NK-92 (cell line): ENCODE data around the gene SYCP2L.

Experiments used
- DNase-seq: peaks from one replicate; lab custom pipeline; 2025; ENCODE audit not compliant: unreplicated experiment; lab: John Stamatoyannopoulos, UW

The SYCP2L gene

GRCh38 chr6:11006061-11006460 lies 119.2 kb downstream of the SYCP2L start:
- DNase-seq, result no peak

- no peak for DNase-seq
Observed at GRCh38 chr6:11007715-11008608, 121.1 kb downstream of the SYCP2L start.

DNA sequence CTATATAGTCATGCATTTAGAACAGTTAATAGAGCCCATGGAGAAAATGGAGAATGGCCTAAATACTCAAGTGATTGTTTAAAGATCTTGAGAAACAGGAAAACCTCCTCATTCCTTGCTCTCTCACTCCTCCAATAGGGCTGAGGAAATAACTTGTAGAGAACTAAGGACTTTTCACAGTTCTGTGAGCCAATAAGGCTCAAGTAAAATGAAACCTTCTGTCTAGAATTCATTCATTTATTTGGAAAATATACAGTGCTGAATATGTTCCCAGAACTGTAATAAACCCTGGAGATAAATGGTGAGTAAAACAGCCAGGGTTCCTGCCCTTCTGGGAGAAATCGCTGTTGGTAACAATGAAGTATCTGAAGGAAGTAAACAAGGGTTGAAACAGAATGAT lies 122.0 kb downstream of the SYCP2L start:
- no peak for DNase-seq

- DNase-seq, result no peak
Observed at GRCh38 chr6:11009353-11009752, 122.5 kb downstream of the SYCP2L start.

DNA sequence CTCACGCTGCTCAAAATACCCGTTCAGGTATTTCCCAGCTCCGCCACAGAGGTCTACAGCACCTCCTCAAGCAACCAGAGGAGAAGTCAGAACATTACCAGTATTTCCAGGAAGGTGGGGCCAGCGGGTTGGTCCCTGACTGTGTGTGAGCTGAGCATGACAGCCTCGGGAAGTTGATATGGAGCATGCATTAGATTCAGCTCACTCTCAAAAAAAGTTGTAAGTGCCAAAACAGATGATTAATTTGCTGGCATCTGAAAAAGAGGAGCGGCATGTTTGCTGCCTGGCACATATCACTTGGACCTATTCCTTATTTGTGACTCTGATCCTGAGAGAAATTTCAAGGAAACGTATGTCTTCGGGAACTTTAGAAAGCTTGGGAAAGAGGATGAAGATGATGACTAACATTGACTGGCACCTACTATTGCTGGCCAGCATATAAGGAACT lies 125.0 kb downstream of the SYCP2L start:
- no peak for DNase-seq

GRCh38 chr6:11012295-11012754 lies 125.5 kb downstream of the SYCP2L start:
- no peak for DNase-seq

DNA sequence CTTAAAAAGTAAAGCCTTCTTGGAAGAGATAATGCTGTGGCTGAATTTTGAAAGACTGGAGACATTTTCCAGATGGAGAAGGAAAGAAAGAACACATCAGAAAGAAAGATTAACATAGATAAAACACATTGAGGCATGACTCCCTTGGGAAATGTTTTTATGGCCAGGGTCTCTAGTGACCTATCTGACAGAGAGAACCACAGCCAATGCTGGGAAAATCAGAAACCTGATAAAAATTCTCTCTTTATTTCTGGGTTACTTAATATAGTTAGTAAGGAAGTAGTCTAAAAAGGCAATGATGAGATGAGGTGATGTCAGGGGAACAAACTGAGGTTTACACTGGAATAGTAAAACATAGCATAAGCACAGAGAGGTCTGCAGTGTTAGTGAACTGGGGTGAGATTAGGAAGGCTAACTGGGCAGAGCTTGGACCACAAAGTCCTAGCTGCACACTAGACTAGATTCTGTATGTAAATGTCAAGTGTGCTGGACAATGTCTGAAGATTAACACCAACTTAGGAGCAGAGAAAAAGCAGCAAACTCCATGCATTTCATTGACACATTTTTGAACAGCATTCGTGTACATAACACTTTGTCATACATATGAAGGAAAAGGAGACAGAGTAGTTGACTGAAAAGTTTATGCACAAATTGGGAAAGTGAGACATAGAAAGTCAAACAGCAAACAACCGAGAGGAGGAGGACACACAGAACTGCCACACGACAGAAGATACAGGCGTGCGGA lies 126.3 kb downstream of the SYCP2L start:
- DNase-seq, result no peak

GRCh38 chr6:11013721-11014070 lies 126.8 kb downstream of the SYCP2L start:
- no peak for DNase-seq

DNA sequence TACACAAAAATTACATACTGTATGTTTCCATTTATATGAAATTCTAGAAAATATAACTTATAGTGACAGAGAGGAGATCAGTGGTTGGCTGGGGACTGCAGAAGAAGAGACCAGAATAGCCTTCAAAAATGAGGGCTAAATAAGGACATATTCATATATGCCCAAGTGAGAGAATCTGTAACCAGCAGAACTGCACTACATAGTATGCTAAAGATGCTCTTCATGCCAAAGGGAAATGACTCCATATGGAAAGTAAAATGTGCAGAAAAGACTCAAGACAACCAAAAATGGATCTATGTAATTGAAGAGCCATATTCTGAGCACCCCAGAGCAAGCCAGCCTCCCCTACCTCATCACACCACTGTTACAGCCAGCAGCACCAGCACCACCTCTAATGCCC lies 128.2 kb downstream of the SYCP2L start:
- DNase-seq, result no peak

DNA sequence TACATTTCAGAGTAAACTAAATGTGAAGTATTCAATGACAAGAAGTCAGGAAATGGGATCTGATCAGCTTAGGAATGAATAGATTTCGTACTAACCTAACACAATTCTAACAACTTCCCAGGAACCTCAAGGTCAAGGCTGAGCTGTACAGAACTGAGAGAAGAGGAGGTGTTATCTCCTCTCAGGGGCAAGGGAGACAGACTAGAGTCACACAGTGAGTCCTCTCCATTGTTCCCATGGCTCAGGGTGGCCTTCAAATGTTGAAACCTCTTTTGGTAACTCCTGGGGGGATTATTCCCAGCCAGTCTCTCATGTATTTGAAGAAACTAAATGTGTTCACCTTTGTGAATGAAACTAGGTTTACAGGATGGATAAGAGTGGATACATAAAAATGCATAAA lies 129.6 kb downstream of the SYCP2L start:
- DNase-seq, result no peak

DNA sequence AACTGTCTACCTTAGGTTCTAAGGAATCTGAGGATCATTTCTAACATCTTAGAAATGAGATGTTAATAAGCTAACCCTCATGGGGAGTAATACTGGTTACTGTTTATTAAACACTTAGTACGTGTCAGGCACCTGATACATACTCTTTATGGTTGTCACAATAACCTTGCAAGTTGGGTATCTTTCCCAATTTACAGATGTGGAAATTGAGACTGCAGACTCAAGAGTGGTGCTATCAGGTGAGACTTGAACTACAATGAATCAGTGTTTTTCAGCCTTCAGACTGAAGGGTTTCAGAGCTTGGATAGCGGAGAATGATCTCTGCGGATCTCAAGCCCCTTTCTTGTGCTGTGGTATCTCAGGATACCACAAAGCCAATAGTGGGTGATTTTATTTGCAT lies 130.2 kb downstream of the SYCP2L start:
- DNase-seq, result no peak

- no peak for DNase-seq
Observed at GRCh38 chr6:11018225-11018624, 131.4 kb downstream of the SYCP2L start.

DNA sequence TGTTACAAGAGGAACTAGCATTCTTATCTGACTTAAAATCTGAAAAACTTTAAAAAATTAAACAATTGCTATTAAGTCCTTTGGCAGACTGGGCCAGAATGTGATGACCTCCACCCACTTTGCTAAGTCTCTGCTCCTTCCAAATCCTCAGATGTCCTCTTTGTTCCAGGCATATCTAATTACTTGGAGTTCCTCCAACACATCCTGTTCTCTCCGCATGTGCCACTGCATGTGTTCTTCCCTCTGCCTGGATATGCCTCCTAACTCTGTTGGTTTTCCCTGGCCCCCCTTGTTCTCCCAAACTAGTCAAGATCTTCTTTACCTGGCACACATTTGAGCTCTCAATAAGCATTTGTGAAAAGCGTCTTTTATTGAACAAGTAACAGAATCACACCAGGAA lies 134.2 kb downstream of the SYCP2L start:
- no peak for DNase-seq

DNA sequence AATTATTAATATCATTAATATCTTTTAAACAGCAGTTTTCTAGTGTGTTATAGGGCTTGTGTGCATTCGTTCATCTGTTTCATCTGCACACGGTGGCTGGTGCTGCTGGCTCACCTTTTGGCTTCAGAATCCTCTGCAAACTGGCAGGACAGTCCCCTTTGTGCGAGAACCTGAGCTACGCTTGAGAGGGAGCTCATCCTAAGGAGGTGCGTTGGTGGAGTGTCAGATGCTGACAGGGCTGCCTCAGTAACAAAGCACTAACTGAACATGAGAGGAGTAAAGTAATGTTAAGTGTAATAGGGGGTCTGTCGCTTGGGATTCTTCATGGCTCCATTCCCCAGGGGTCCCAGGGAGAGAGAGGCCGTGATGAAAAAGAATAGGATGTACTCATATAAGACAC lies 134.9 kb downstream of the SYCP2L start:
- no peak for DNase-seq

DNA sequence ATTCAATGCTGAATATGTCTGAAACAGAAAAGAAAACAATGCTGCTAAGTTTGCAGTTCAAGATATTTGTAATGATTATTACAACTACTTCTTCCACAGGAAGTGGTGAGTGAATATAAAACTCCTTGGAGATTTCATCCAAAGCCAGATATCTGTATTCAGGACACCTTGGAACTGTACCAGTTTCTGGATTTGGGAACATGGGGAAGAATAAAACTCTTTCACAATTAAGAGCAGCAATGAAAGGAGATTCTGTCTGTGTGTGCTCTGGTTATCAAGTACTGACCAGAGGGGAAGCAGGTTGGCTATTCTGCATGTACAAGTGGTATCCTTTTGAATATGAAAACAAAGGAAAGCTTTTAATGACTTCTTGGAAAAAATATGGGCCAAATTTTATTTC lies 136.2 kb downstream of the SYCP2L start:
- no peak for DNase-seq
